SK-N-SH (cell line): Measurements from ENCODE around the gene TP53I13. TPM values are rescaled to one million over a fixed set of nuclear protein-coding genes. Genes with fewer than 3 reads are reported as not detected.

Experiments
- CTCF ChIA-PET: fragments of 300-600, 350-600 bp; formaldehyde crosslinking; extraction: SDS; loops from one replicate; lab custom pipeline; 2021; lab: Yijun Ruan, JAX
- POLR2A ChIA-PET: fragments of 350-600 bp; sonication (Branson Sonifier 250); formaldehyde crosslinking; extraction: SDS; loops from one replicate; lab custom pipeline; 2020; ENCODE audit warnings: antibody characterized with exemption, inconsistent platforms; lab: Yijun Ruan, JAX
- DNase-seq: peaks from one replicate; pipeline ENCODE4 v3.0.0; 2012
- H2AFZ ChIP-seq: fragments of 200-600 bp; sonication (generic); 2 replicates; pipeline ENCODE4 v1.8.1; 2016; ENCODE audit warnings: antibody characterized with exemption, mild to moderate bottlenecking, low read depth
- H3F3A ChIP-seq: fragments of 200-600 bp; sonication (generic); replicated peaks from 2 replicates; pipeline ENCODE3; 2016; ENCODE audit warnings: antibody characterized with exemption, mild to moderate bottlenecking; ENCODE audit not compliant: insufficient read depth
- H3K27ac ChIP-seq, 2 experiments: fragments of 200-500 bp in 1 of 2; fragments of 200-600 bp in 1 of 2; sonication (Bioruptor generic) in 1 of 2; sonication (generic), shearing (Covaris generic) in 1 of 2; 2 replicates each; pipeline versions ENCODE4 v1.5.1 to v1.6.1; 2014 to 2016; ENCODE audit warnings: low read depth in 2 of 2, inconsistent platforms in 1 of 2, low read length in 1 of 2, mild to moderate bottlenecking in 1 of 2, mixed read lengths in 1 of 2
- H3K27me3 ChIP-seq: fragments of 200-600 bp; sonication (generic), shearing (Covaris generic); 2 replicates; pipeline ENCODE4 v1.6.1; 2016; ENCODE audit warnings: mixed run types; ENCODE audit not compliant: insufficient read depth
- H3K36me3 ChIP-seq, 2 experiments: fragments of 200-500 bp in 1 of 2; fragments of 200-600 bp in 1 of 2; sonication (Bioruptor generic) in 1 of 2; sonication (generic) in 1 of 2; replicated peaks in 1 of 2; 2 replicates each; pipeline versions ENCODE3 to v1.5.1; 2014 to 2016; ENCODE audit warnings: low read length in 1 of 2, mild to moderate bottlenecking in 1 of 2; ENCODE audit not compliant: insufficient read depth in 2 of 2, control insufficient read depth in 1 of 2
- H3K4me1 ChIP-seq, 2 experiments: fragments of 200-500 bp in 1 of 2; fragments of 200-600 bp in 1 of 2; sonication (Bioruptor generic) in 1 of 2; sonication (generic), shearing (Covaris generic) in 1 of 2; 2 replicates each; pipeline versions ENCODE4 v1.5.1 to v1.6.1; 2014 to 2016; ENCODE audit warnings: low read depth in 1 of 2, low read length in 1 of 2, mixed run types in 1 of 2; ENCODE audit not compliant: insufficient read depth in 2 of 2, control insufficient read depth in 1 of 2
- H3K4me2 ChIP-seq: fragments of 200-600 bp; sonication (generic), shearing (Covaris generic); 2 replicates; pipeline ENCODE4 v1.6.1; 2017; ENCODE audit warnings: mixed run types
- H3K4me3 ChIP-seq, 2 experiments: fragments of 200-500 bp in 1 of 2; fragments of 200-600 bp in 1 of 2; sonication (Bioruptor generic) in 1 of 2; sonication (generic), shearing (Covaris generic) in 1 of 2; 2 replicates each; pipeline versions ENCODE4 v1.5.1 to v1.8.1; 2014 to 2016; ENCODE audit warnings: low read depth in 2 of 2, inconsistent platforms in 1 of 2, low read length in 1 of 2, mild to moderate bottlenecking in 1 of 2, mixed read lengths in 1 of 2, moderate library complexity in 1 of 2
- H3K79me2 ChIP-seq: fragments of 200-600 bp; sonication (generic); 2 replicates; pipeline ENCODE4 v1.8.1; 2017; ENCODE audit warnings: mild to moderate bottlenecking; ENCODE audit not compliant: insufficient read depth
- H3K9ac ChIP-seq: fragments of 200-600 bp; sonication (generic); 2 replicates; pipeline ENCODE4 v1.6.1; 2017; ENCODE audit warnings: mixed run types
- H3K9me2 ChIP-seq: fragments of 200-600 bp; sonication (generic); 2 replicates; pipeline ENCODE4 v1.6.1; 2017; ENCODE audit warnings: mixed run types
- H3K9me3 ChIP-seq: fragments of 200-600 bp; sonication (generic); 2 replicates; pipeline ENCODE4 v1.6.1; 2017; ENCODE audit warnings: mixed run types, mild to moderate bottlenecking, moderate library complexity
- H4K20me1 ChIP-seq: fragments of 200-600 bp; sonication (generic); 2 replicates; pipeline ENCODE4 v1.6.1; 2017; ENCODE audit warnings: mild to moderate bottlenecking, mixed run types; ENCODE audit not compliant: insufficient read depth
- CHD2 ChIP-seq: fragments of 150-350 bp; IDR thresholded peaks from 2 replicates; pipeline ENCODE4 v1.6.1; 2018; ENCODE audit warnings: low read length; ENCODE audit not compliant: partially characterized antibody
- EZH2phosphoT487 ChIP-seq: fragments of 200-600 bp; sonication (generic); IDR thresholded peaks from 2 replicates; pipeline ENCODE4 v1.6.1; 2017; ENCODE audit warnings: low read depth, mixed run types, mild to moderate bottlenecking, antibody characterized with exemption, moderate library complexity, borderline replicate concordance
- FOSL2 ChIP-seq: IDR thresholded peaks from 2 replicates; pipeline ENCODE4 v1.4.0; 2012; ENCODE audit warnings: low read depth, mild to moderate bottlenecking, moderate library complexity, borderline replicate concordance
- FOXM1 ChIP-seq: IDR thresholded peaks from 2 replicates; pipeline ENCODE4 v1.4.0; 2012; ENCODE audit warnings: low read depth, mild to moderate bottlenecking
- GABPA ChIP-seq: IDR thresholded peaks from 2 replicates; pipeline ENCODE4 v1.4.0; 2012; ENCODE audit warnings: low read depth, mild to moderate bottlenecking
- GATA2 ChIP-seq: sonication (generic); formaldehyde crosslinking; IDR thresholded peaks from 2 replicates; pipeline ENCODE4 v1.5.0; 2020; ENCODE audit warnings: mild to moderate bottlenecking, missing genetic modification reagents
- MXI1 ChIP-seq: IDR thresholded peaks from 2 replicates; pipeline ENCODE4 v1.6.1; 2012; ENCODE audit warnings: mild to moderate bottlenecking, low read depth, low read length, improper control_type of control experiment
- NFIC ChIP-seq: IDR thresholded peaks from 2 replicates; pipeline ENCODE4 v1.4.0; 2012; ENCODE audit warnings: borderline replicate concordance
- NRF1 ChIP-seq: IDR thresholded peaks from 2 replicates; pipeline ENCODE4 v1.6.1; 2012; ENCODE audit warnings: low read depth, mild to moderate bottlenecking, low read length
- POLR2AphosphoS5 ChIP-seq: IDR thresholded peaks from 2 replicates; pipeline ENCODE4 v1.6.1; 2012; ENCODE audit warnings: low read depth, low read length
- RAD21 ChIP-seq: IDR thresholded peaks from 2 replicates; pipeline ENCODE4 v1.6.1; 2012; ENCODE audit warnings: mild to moderate bottlenecking, low read length
- RCOR1 ChIP-seq: fragments of 150-350 bp; IDR thresholded peaks from 2 replicates; pipeline ENCODE4 v1.6.1; 2017; ENCODE audit warnings: antibody characterized with exemption, low read length
- RFX5 ChIP-seq: IDR thresholded peaks from 2 replicates; pipeline ENCODE4 v1.6.1; 2012; ENCODE audit warnings: mild to moderate bottlenecking, improper control_type of control experiment, low read length
- RXRA ChIP-seq: IDR thresholded peaks from 2 replicates; pipeline ENCODE4 v1.4.0; 2012; ENCODE audit warnings: low read depth, mild to moderate bottlenecking, borderline replicate concordance
- TEAD4 ChIP-seq: IDR thresholded peaks from 2 replicates; pipeline ENCODE4 v1.4.0; 2012; ENCODE audit warnings: mild to moderate bottlenecking, borderline replicate concordance; ENCODE audit not compliant: insufficient read depth
- USF2 ChIP-seq: fragments of 150-350 bp; IDR thresholded peaks from 2 replicates; pipeline ENCODE4 v1.6.1; 2017; ENCODE audit warnings: antibody characterized with exemption, low read length, low read depth, borderline replicate concordance
- YY1 ChIP-seq: IDR thresholded peaks from 2 replicates; pipeline ENCODE4 v1.4.0; 2012; ENCODE audit warnings: low read depth, mild to moderate bottlenecking
- ZBTB33 ChIP-seq: IDR thresholded peaks from 2 replicates; pipeline ENCODE4 v1.4.0; 2012; ENCODE audit warnings: low read depth, borderline replicate concordance
- WGBS: methylation state at CpG from one replicate; pipeline ENCODE4 v1.1.6; 2017; ENCODE audit warnings: low lambda C conversion rate; 5-methylcytosine and 5-hydroxymethylcytosine counted together
- polyA plus RNA-seq, 3 experiments: library from polyadenylated mRNA; depleted of rRNA; stranded (reverse); fragments of >200 nt; gene quantifications; 2 replicates each; pipeline ENCODE4 v1.2.3, GENCODE V29; 2012

The TP53I13 gene
- polyA plus RNA-seq, 1 of the 3 experiments (the other 2 are of a cell fraction), result 39.2 TPM

- Histone ChIP-seq H3K9me3 (no peaks in the 10 kb centered on the region), H3K4me3 (no peak overlapping the region), H3K9ac (no peak overlapping the region), H2AFZ (no peak overlapping the region), H3K27me3 (no peaks in the 10 kb centered on the region), H3K79me2 (no peaks in the 10 kb centered on the region; the same call in 1 of the 2 replicates), H4K20me1 (0 out of 2 replicates have a peak, but pooled peaks cover 3% of the 10 kb centered on the region), H3K9me2 (no peaks in the 10 kb centered on the region), H3K4me2 (no peak overlapping the region), H3K36me3 (peaks cover 21 to 39% of the 10 kb centered on the region in 2 experiments), H3F3A (peaks cover 21% of the 10 kb centered on the region), H3K4me1 (no peaks in the 10 kb centered on the region), H3K27ac (no peak overlapping the region)
- ChIA-PET CTCF (interaction anchor here (1.4 to 6.8 kb wide), 3 partner anchors 10 to 164 kb away, joined by 6 to 75 read pairs (median 10); no protein-coding TSS in a partner anchor), POLR2A (no interaction called here)
- 92% methylated on average over 8 of the region's 8 CpGs for WGBS
- DNase-seq, result no peak
- TF ChIP-seq RCOR1 (no peak), GATA2 (CRISPR knock-in tag) (no peak), RXRA (no peak), FOXM1 (no peak), EZH2phosphoT487 (no peak), MXI1 (no peak), NRF1 (no peak), TEAD4 (no peak), RAD21 (no peak), GABPA (no peak), NFIC (no peak), RFX5 (no peak), POLR2AphosphoS5 (no peak), YY1 (no peak), CHD2 (no peak), FOSL2 (no peak), ZBTB33 (no peak), USF2 (no peak)
These were observed 34.5 kb upstream of the TP53I13 start for GRCh38 chr17:29533976-29534375.
